Astrocyte (in vitro differentiated cells and primary cell): ENCODE measurements around the gene FAM20B. TPM values are rescaled to one million over a fixed set of nuclear protein-coding genes. Genes with fewer than 3 reads are reported as not detected.
A peak's percentile ranks its signal among the peaks of the same experiment; 100 is the strongest.

Experiments used
- DNase-seq: peaks from one replicate; pipeline ENCODE4 v3.0.0-alpha.2; 2010; ENCODE audit warnings: low read depth
- FAIRE-seq: peaks from 2 replicates; lab custom pipeline; 2011; peaks lifted over from hg19 to GRCh38; lab: Jason Lieb, UNC
- H2AFZ ChIP-seq: 2 replicates; pipeline ENCODE4 v1.6.0; 2012; ENCODE audit warnings: low read depth, low read length, inconsistent platforms
- H3K27ac ChIP-seq: 2 replicates; pipeline ENCODE4 v1.5.1; 2011; ENCODE audit warnings: low read depth, low read length, inconsistent platforms
- H3K27me3 ChIP-seq: 2 replicates; pipeline ENCODE4 v1.6.0; 2011; ENCODE audit warnings: low read length, inconsistent platforms; ENCODE audit not compliant: insufficient read depth
- H3K36me3 ChIP-seq: 2 replicates; pipeline ENCODE4 v1.5.1; 2011; ENCODE audit warnings: low read length, inconsistent platforms; ENCODE audit not compliant: insufficient read depth
- H3K4me1 ChIP-seq: 2 replicates; pipeline ENCODE4 v1.5.1; 2011; ENCODE audit warnings: low read length, inconsistent platforms; ENCODE audit not compliant: insufficient read depth
- H3K4me2 ChIP-seq: 2 replicates; pipeline ENCODE4 v1.6.0; 2012; ENCODE audit warnings: low read length, inconsistent platforms
- H3K4me3 ChIP-seq: 2 replicates; pipeline ENCODE4 v1.5.1; 2011; ENCODE audit warnings: low read depth, mild to moderate bottlenecking, low read length, inconsistent platforms; ENCODE audit not compliant: insufficient read depth
- H3K79me2 ChIP-seq: 2 replicates; pipeline ENCODE4 v1.6.0; 2012; ENCODE audit warnings: mild to moderate bottlenecking, low read length, inconsistent platforms; ENCODE audit not compliant: insufficient read depth
- H3K9ac ChIP-seq: 2 replicates; pipeline ENCODE4 v1.6.0; 2012; ENCODE audit warnings: mild to moderate bottlenecking, low read length, inconsistent platforms
- H3K9me3 ChIP-seq: 2 replicates; pipeline ENCODE4 v1.5.1; 2012; ENCODE audit warnings: low read depth, mild to moderate bottlenecking, low read length, inconsistent platforms; ENCODE audit not compliant: insufficient read depth
- H4K20me1 ChIP-seq: 2 replicates; pipeline ENCODE4 v1.6.0; 2012; ENCODE audit warnings: low read length, inconsistent platforms; ENCODE audit not compliant: insufficient read depth
- H3K27ac Mint-ChIP-seq: one replicate; pipeline ENCODE4 v1.8.0; 2021; ENCODE audit warnings: mild to moderate bottlenecking, mixed read lengths; ENCODE audit not compliant: unreplicated experiment
- H3K27me3 Mint-ChIP-seq: one replicate; pipeline ENCODE4 v1.8.0; 2021; ENCODE audit warnings: low read depth, mixed read lengths; ENCODE audit not compliant: unreplicated experiment
- H3K36me3 Mint-ChIP-seq: one replicate; pipeline ENCODE4 v1.8.0; 2021; ENCODE audit warnings: low read depth, mixed read lengths; ENCODE audit not compliant: unreplicated experiment
- H3K4me1 Mint-ChIP-seq: one replicate; pipeline ENCODE4 v1.8.0; 2021; ENCODE audit warnings: low read depth, mixed read lengths; ENCODE audit not compliant: unreplicated experiment
- H3K4me3 Mint-ChIP-seq: one replicate; pipeline ENCODE4 v1.8.0; 2021; ENCODE audit warnings: mild to moderate bottlenecking, moderate library complexity, mixed read lengths; ENCODE audit not compliant: unreplicated experiment
- H3K9me3 Mint-ChIP-seq: one replicate; pipeline ENCODE4 v1.8.0; 2021; ENCODE audit warnings: mild to moderate bottlenecking, mixed read lengths; ENCODE audit not compliant: unreplicated experiment
- EZH2 ChIP-seq: IDR thresholded peaks from 2 replicates; pipeline ENCODE4 v1.6.1; 2012; ENCODE audit warnings: mild to moderate bottlenecking, low read length, inconsistent platforms; ENCODE audit not compliant: insufficient read depth
- total RNA-seq: library from RNA; stranded (reverse); gene quantifications from 2 replicates; pipeline ENCODE4 v1.2.1, GENCODE V29; 2021
- TF ChIP-seq, protein P1 (sequence below): IDR thresholded peaks from 2 replicates; pipeline ENCODE4 v1.5.1; 2011; ENCODE audit warnings: low read depth, mild to moderate bottlenecking, inconsistent platforms, low read length, moderate library complexity; ENCODE audit not compliant: insufficient read depth

Gene FAM20B
- total RNA-seq, 1 donor from 2014 or later, result 34.0 TPM

DNA sequence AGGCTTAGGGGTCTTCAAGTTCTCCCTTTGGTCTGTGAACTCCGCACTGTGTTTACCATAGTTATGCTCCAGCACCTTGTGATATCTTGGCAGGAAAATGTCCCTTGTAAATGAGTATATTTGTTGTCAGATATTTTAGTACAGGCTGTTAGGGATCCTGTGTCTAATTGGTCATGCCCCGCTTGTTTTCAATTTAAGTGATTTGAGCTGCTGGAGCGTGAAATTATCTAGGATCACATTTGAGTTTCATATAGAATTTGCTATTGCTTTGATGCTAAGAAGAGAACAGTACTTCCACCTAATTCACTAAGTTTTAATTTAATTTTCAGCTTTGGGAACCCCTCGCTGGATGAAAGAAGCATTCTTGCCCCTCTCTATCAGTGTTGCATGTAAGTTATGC, 40.8 kb downstream of the FAM20B start:
- Histone ChIP-seq H3K36me3 (peaks cover 3% of the 10 kb centered on the region), H3K27me3 (no peaks in the 10 kb centered on the region), H3K27ac (no peak overlapping the region), H3K9me3 (no peaks in the 10 kb centered on the region), H3K4me1 (no peaks in the 10 kb centered on the region), H3K79me2 (no peaks in the 10 kb centered on the region), H3K4me3 (no peak overlapping the region), H4K20me1 (no peaks in the 10 kb centered on the region), H3K4me2 (no peak overlapping the region), H3K9ac (no peak overlapping the region), H2AFZ (no peak overlapping the region)
- H3K36me3 Mint-ChIP-seq, result peaks cover 12% of the 10 kb centered on the region
- no peaks in the 10 kb centered on the region for H3K27me3 Mint-ChIP-seq
- DNase-seq (no peak), FAIRE-seq (no peak)
- H3K27ac Mint-ChIP-seq, result no peak overlapping the region
- TF ChIP-seq, protein P1, sequence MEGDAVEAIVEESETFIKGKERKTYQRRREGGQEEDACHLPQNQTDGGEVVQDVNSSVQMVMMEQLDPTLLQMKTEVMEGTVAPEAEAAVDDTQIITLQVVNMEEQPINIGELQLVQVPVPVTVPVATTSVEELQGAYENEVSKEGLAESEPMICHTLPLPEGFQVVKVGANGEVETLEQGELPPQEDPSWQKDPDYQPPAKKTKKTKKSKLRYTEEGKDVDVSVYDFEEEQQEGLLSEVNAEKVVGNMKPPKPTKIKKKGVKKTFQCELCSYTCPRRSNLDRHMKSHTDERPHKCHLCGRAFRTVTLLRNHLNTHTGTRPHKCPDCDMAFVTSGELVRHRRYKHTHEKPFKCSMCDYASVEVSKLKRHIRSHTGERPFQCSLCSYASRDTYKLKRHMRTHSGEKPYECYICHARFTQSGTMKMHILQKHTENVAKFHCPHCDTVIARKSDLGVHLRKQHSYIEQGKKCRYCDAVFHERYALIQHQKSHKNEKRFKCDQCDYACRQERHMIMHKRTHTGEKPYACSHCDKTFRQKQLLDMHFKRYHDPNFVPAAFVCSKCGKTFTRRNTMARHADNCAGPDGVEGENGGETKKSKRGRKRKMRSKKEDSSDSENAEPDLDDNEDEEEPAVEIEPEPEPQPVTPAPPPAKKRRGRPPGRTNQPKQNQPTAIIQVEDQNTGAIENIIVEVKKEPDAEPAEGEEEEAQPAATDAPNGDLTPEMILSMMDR, result no peak
- no peak for TF ChIP-seq EZH2
- no peaks in the 10 kb centered on the region for H3K4me1 Mint-ChIP-seq
- H3K9me3 Mint-ChIP-seq, result no peaks in the 10 kb centered on the region
- H3K4me3 Mint-ChIP-seq, result no peak overlapping the region

DNA sequence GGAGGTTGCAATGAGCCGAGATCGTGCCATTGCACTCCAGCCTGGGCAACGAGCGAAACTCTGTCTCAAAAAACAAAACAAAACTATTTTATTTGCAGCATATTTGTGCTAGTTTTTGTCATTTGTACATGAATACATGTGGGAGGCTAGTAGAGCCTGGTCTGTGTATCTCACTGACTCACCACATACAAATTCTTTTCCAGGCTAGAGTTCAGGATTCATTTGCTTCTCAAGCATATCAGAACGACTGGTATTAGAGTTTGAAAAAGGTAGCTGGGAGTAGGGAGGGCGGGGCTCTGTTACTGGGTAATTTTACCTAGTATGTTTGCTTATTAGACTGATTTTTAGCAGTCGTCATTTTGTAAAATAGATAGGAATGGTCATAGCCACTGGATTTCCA, 51.7 kb downstream of the FAM20B start:
- DNase-seq, result peak; percentile 66
- TF ChIP-seq EZH2, result no peak
- TF ChIP-seq, protein P1, result no peak
- no peaks in the 10 kb centered on the region for H3K79me2 ChIP-seq
- no peak for FAIRE-seq
- no peaks in the 10 kb centered on the region for H3K36me3 Mint-ChIP-seq
- H3K27me3 Mint-ChIP-seq, result no peaks in the 10 kb centered on the region
- peak overlapping the region; percentile 0 for H3K4me2 ChIP-seq
- H3K4me3 ChIP-seq, result no peak overlapping the region
- H3K36me3 ChIP-seq, result peaks cover 7% of the 10 kb centered on the region
- H3K4me3 Mint-ChIP-seq, result no peak overlapping the region
- H3K9ac ChIP-seq, result no peak overlapping the region
- no peaks in the 10 kb centered on the region for H3K9me3 ChIP-seq
- peaks cover 15% of the 10 kb centered on the region for H3K4me1 ChIP-seq
- H3K9me3 Mint-ChIP-seq, result no peaks in the 10 kb centered on the region
- H3K27ac Mint-ChIP-seq, result no peak overlapping the region
- H3K4me1 Mint-ChIP-seq, result peaks cover 26% of the 10 kb centered on the region
- no peaks in the 10 kb centered on the region for H3K27me3 ChIP-seq
- H3K27ac ChIP-seq, result no peak overlapping the region
- no peaks in the 10 kb centered on the region for H4K20me1 ChIP-seq
- H2AFZ ChIP-seq, result no peak overlapping the region

DNA sequence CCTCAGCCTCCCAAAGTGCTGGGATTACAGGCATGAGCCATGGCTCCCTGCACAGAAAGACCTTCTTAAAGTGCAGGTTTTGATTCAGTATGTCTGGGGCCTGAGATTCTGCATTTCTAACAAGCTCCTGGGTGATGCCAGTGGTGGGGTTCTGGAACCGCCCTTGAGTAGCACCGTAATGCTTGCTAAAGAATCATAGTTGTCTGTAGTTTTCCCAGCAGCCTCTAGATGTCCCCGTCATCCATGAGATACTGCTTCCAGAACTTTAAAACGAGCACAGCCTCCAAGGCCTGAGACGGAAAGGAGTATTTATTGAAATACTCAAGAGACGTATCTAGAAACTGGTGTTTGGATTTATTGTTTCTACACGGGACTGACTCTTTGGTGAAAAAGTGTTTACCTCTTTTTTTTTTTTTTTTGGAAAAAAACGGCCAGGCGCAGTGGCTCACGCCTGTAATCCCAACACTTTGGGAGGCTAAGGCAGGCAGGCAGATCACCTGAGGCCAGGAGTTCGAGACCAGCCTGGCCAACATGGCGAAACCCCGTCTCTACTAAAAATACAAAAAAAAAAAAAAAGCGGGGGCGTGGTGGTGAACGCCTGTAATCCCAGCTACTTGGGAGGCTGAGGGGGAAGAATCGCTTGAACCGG, 53.5 kb downstream of the FAM20B start:
- Histone ChIP-seq H3K27ac (no peak overlapping the region), H2AFZ (no peak overlapping the region), H3K4me2 (no peak overlapping the region), H3K9ac (no peak overlapping the region), H3K4me3 (no peak overlapping the region), H3K9me3 (no peaks in the 10 kb centered on the region), H3K27me3 (no peaks in the 10 kb centered on the region), H4K20me1 (peaks cover 7% of the 10 kb centered on the region), H3K36me3 (no peaks in the 10 kb centered on the region), H3K4me1 (peaks cover 21% of the 10 kb centered on the region), H3K79me2 (peaks cover 11% of the 10 kb centered on the region)
- TF ChIP-seq, protein P1, result peak; percentile 82
- no peak for TF ChIP-seq EZH2
- H3K4me1 Mint-ChIP-seq, result peaks cover 20% of the 10 kb centered on the region
- H3K27me3 Mint-ChIP-seq, result no peaks in the 10 kb centered on the region
- H3K4me3 Mint-ChIP-seq, result no peak overlapping the region
- no peak overlapping the region for H3K27ac Mint-ChIP-seq
- peak; percentile 55 for DNase-seq
- no peaks in the 10 kb centered on the region for H3K9me3 Mint-ChIP-seq
- no peaks in the 10 kb centered on the region for H3K36me3 Mint-ChIP-seq
- no peak for FAIRE-seq
